ENCODE measurements around the gene CIITA. TPM values are rescaled to one million over a fixed set of nuclear protein-coding genes. Genes with fewer than 3 reads are reported as not detected.
A peak's percentile ranks its signal among the peaks of the same experiment; 100 is the strongest.

CIITA gene
- total RNA-seq, 2 donors from 2014 or later = 0.26 TPM; not detected in 1

DNA sequence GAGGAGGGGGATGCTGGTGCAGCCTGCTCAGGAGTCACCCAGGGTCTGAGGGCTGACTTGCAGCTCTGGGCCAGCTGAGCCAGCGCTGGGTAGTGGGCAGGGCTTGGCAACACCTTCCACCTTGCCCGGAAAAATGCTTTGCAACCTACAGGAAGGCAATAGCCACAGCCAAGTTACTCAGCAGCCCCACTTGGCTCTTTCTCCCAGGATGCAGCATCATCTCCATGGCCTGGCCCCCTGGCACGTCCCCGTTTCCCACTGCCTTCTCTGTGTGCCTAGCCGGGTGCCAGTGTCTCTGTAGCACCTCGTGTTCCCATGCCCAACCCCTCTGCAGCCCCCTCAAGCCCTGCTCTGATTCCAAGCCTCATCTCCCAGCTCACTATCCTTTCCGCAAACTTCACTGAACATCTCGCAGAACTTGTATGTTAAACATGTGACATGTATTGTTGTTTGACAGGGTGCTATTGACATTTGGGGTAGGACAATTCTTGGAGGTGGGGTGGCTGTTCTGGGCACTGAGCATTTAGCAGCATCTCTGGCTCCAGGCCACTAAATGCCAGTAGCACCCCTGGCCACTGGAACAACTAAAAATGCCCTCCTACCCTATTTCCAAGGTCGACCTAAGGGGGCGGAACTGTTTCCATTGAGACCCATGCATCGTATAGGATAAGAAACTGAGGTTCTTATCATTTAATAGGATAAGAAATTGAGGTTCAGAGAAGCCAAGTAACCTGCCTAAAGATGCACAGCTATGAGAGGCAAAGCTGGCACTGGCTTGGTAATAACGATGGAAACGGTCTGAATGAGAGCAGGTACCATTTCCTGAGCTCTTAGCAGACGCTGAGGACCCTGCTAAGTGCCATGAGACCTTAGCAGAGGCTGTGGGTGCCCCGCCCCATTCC is 53.1 kb downstream of the CIITA start:
- DNase-seq = no peak
- no peak overlapping the region for H3K27ac ChIP-seq (ENCODE audit: low read depth, low read length)
- no peaks in the 10 kb centered on the region for H3K9me3 ChIP-seq (ENCODE audit: control insufficient read depth, low read length)
- H3K27me3 Mint-ChIP-seq (ENCODE audit: insufficient read depth) = no peaks in the 10 kb centered on the region
- H3K27ac Mint-ChIP-seq = no peak overlapping the region
- no peaks in the 10 kb centered on the region for H3K9me3 Mint-ChIP-seq
- no peaks in the 10 kb centered on the region for H3K4me1 Mint-ChIP-seq
- peaks cover 38% of the 10 kb centered on the region for H3K36me3 Mint-ChIP-seq (ENCODE audit: low read depth)
- H3K4me3 Mint-ChIP-seq = no peak overlapping the region
- TF ChIP-seq, protein P1, sequence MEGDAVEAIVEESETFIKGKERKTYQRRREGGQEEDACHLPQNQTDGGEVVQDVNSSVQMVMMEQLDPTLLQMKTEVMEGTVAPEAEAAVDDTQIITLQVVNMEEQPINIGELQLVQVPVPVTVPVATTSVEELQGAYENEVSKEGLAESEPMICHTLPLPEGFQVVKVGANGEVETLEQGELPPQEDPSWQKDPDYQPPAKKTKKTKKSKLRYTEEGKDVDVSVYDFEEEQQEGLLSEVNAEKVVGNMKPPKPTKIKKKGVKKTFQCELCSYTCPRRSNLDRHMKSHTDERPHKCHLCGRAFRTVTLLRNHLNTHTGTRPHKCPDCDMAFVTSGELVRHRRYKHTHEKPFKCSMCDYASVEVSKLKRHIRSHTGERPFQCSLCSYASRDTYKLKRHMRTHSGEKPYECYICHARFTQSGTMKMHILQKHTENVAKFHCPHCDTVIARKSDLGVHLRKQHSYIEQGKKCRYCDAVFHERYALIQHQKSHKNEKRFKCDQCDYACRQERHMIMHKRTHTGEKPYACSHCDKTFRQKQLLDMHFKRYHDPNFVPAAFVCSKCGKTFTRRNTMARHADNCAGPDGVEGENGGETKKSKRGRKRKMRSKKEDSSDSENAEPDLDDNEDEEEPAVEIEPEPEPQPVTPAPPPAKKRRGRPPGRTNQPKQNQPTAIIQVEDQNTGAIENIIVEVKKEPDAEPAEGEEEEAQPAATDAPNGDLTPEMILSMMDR (conservative IDR thresholded peaks at IDR 0.05) = no peak
- H3K27me3 ChIP-seq (ENCODE audit: control insufficient read depth, insufficient read depth, low read length, poor library complexity, severe bottlenecking) = no peaks in the 10 kb centered on the region
- whole genome bisulfite sequencing, 2 experiments (ENCODE audit: insufficient coverage in 1 of 2, insufficient read length in 1 of 2) = 91 to 92% methylated on average over 8 to 15 of the region's 15 CpGs
- no peak overlapping the region for H3K9ac ChIP-seq (ENCODE audit: extremely low read depth, low read length, poor library complexity, severe bottlenecking)
- no peak overlapping the region for H3K4me3 ChIP-seq (ENCODE audit: low read length)
- H3K4me1 ChIP-seq (ENCODE audit: control insufficient read depth, insufficient read depth, low read length) = no peaks in the 10 kb centered on the region
- peaks cover 15% of the 10 kb centered on the region for H3K36me3 ChIP-seq (ENCODE audit: control insufficient read depth, insufficient read depth, low read length)

DNA sequence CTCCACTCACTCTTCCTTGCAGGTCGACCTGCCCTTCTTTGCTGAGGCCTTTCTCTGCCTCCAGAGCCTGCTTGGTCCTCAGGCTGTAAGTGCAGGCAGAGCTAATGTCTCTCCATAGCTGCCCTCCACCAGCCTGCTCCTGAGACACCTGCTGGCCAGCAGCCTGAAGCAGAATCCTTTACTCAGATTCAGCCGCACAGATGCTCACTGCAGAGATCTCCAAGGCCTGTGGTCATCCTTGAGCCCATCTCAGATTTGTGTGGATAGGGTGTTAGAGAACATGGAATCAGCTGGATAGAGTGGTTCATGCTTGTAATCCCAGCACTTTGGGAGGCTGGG is 53.7 kb downstream of the CIITA start:
- no peak overlapping the region for H3K27ac Mint-ChIP-seq
- H3K9me3 Mint-ChIP-seq = no peaks in the 10 kb centered on the region
- Histone ChIP-seq H3K4me1 (ENCODE audit: control insufficient read depth, insufficient read depth, low read length) (no peaks in the 10 kb centered on the region), H3K9ac (ENCODE audit: extremely low read depth, low read length, poor library complexity, severe bottlenecking) (no peak overlapping the region), H3K36me3 (ENCODE audit: control insufficient read depth, insufficient read depth, low read length) (peaks cover 15% of the 10 kb centered on the region), H3K27me3 (ENCODE audit: control insufficient read depth, insufficient read depth, low read length, poor library complexity, severe bottlenecking) (no peaks in the 10 kb centered on the region), H3K27ac (ENCODE audit: low read depth, low read length) (no peak overlapping the region), H3K9me3 (ENCODE audit: control insufficient read depth, low read length) (no peaks in the 10 kb centered on the region), H3K4me3 (ENCODE audit: low read length) (no peak overlapping the region)
- peaks cover 34% of the 10 kb centered on the region for H3K36me3 Mint-ChIP-seq (ENCODE audit: low read depth)
- 84 to 85% methylated on average over 2 of the region's 2 CpGs for WGBS, 2 experiments (ENCODE audit: insufficient coverage in 1 of 2, insufficient read length in 1 of 2)
- DNase-seq = no peak
- H3K27me3 Mint-ChIP-seq (ENCODE audit: insufficient read depth) = no peaks in the 10 kb centered on the region
- no peak overlapping the region for H3K4me3 Mint-ChIP-seq
- TF ChIP-seq, protein P1 (conservative IDR thresholded peaks at IDR 0.05) = peak; percentile 54
- no peaks in the 10 kb centered on the region for H3K4me1 Mint-ChIP-seq

DNA sequence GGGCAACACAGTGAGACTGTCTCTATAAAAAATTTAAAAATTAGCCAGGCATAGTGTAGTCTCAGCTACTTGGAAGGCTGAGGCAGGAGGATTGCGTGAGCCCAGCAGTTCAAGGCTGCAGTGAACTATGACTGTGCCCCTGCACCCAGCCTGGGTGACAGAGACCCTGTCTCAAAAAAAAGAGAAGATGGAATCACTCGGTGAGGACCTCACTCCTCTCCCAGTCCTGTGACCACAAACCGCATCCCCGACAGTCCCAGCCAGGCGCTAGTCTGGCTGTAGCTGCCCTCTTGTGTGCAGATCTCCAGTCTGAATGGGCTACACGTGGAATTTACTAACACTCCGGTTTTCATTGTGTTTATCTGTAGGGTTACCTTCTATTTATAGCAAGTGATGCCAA is 54.1 kb downstream of the CIITA start:
- no peaks in the 10 kb centered on the region for H3K27me3 ChIP-seq (ENCODE audit: control insufficient read depth, insufficient read depth, low read length, poor library complexity, severe bottlenecking)
- TF ChIP-seq, protein P1 (conservative IDR thresholded peaks at IDR 0.05) = no peak
- Mint-ChIP-seq H3K4me3 (no peak overlapping the region), H3K36me3 (ENCODE audit: low read depth) (peaks cover 33% of the 10 kb centered on the region), H3K4me1 (no peaks in the 10 kb centered on the region), H3K9me3 (no peaks in the 10 kb centered on the region), H3K27ac (no peak overlapping the region), H3K27me3 (ENCODE audit: insufficient read depth) (no peaks in the 10 kb centered on the region)
- H3K36me3 ChIP-seq (ENCODE audit: control insufficient read depth, insufficient read depth, low read length) = peaks cover 15% of the 10 kb centered on the region
- no peak overlapping the region for H3K4me3 ChIP-seq (ENCODE audit: low read length)
- H3K4me1 ChIP-seq (ENCODE audit: control insufficient read depth, insufficient read depth, low read length) = no peaks in the 10 kb centered on the region
- H3K9ac ChIP-seq (ENCODE audit: extremely low read depth, low read length, poor library complexity, severe bottlenecking) = no peak overlapping the region
- WGBS, 2 experiments (ENCODE audit: insufficient coverage in 1 of 2, insufficient read length in 1 of 2) = 85 to 95% methylated on average over 5 to 7 of the region's 7 CpGs
- H3K9me3 ChIP-seq (ENCODE audit: control insufficient read depth, low read length) = no peaks in the 10 kb centered on the region
- H3K27ac ChIP-seq (ENCODE audit: low read depth, low read length) = no peak overlapping the region
- DNase-seq = no peak

Measured in endodermal cell (in vitro differentiated cells).